HepG2 (cell line): ENCODE data around the gene HLF. TPM values are rescaled to one million over a fixed set of nuclear protein-coding genes. Genes with fewer than 3 reads are reported as not detected.
A peak's percentile ranks its signal among the peaks of the same experiment; 100 is the strongest.

Source experiments
- MED1 ChIP-seq: sonication (generic); formaldehyde crosslinking; IDR thresholded peaks from 2 replicates; pipeline ENCODE4 v1.4.0; 2020; ENCODE audit warnings: missing genetic modification reagents
- MXI1 ChIP-seq: IDR thresholded peaks from 3 replicates; pipeline ENCODE4 v1.6.1; 2012; ENCODE audit warnings: low read depth, low read length, inconsistent platforms, borderline replicate concordance
- POLR2A ChIP-seq, 2 experiments: IDR thresholded peaks; 2 replicates each; pipeline ENCODE4 v1.6.1; 2011; ENCODE audit warnings: low read depth in 2 of 2, low read length in 2 of 2, mild to moderate bottlenecking in 1 of 2, moderate library complexity in 1 of 2; ENCODE audit not compliant: insufficient read depth in 1 of 2
- RBFOX2 ChIP-seq: fragments of 200-400 bp; formaldehyde crosslinking; IDR thresholded peaks from 2 replicates; pipeline ENCODE4 v1.6.1; 2017; ENCODE audit warnings: low read depth, mild to moderate bottlenecking, low read length
- RCOR2 ChIP-seq: IDR thresholded peaks from 2 replicates; pipeline ENCODE4 v1.6.1; 2016; ENCODE audit warnings: missing biosample characterization, missing genetic modification reagents
- SAP130 ChIP-seq: IDR thresholded peaks from 2 replicates; pipeline ENCODE4 v1.6.1; 2016; ENCODE audit warnings: low read depth
- TAF1 ChIP-seq: sonication (generic); formaldehyde crosslinking; IDR thresholded peaks from 2 replicates; pipeline ENCODE4 v1.4.0; 2020; ENCODE audit warnings: missing genetic modification reagents
- TMF1 ChIP-seq: sonication (generic); formaldehyde crosslinking; IDR thresholded peaks from 2 replicates; pipeline ENCODE4 v1.8.1; 2022; ENCODE audit warnings: low read depth, missing genetic modification reagents
- ZBTB1 ChIP-seq: sonication (generic); formaldehyde crosslinking; IDR thresholded peaks from 2 replicates; pipeline ENCODE4 v1.4.0; 2020; ENCODE audit warnings: missing genetic modification reagents, borderline replicate concordance
- ZIK1 ChIP-seq: sonication (generic); formaldehyde crosslinking; IDR thresholded peaks from 2 replicates; pipeline ENCODE4 v1.5.0; 2020; ENCODE audit warnings: mild to moderate bottlenecking, low read depth, missing genetic modification reagents, borderline replicate concordance
- ZNF12 ChIP-seq: sonication (generic); formaldehyde crosslinking; IDR thresholded peaks from 2 replicates; pipeline ENCODE4 v1.5.0; 2020; ENCODE audit warnings: missing genetic modification reagents
- ZNF143 ChIP-seq: sonication (generic); formaldehyde crosslinking; IDR thresholded peaks from 2 replicates; pipeline ENCODE4 v1.4.0; 2020; ENCODE audit warnings: missing genetic modification reagents
- ZNF230 ChIP-seq: sonication (generic); formaldehyde crosslinking; IDR thresholded peaks from 2 replicates; pipeline ENCODE4 v1.4.0; 2020; ENCODE audit warnings: mild to moderate bottlenecking, missing genetic modification reagents
- ZNF260 ChIP-seq: sonication (generic); formaldehyde crosslinking; IDR thresholded peaks from 2 replicates; pipeline ENCODE4 v1.4.0; 2020; ENCODE audit warnings: missing genetic modification reagents, low read depth, mild to moderate bottlenecking, borderline replicate concordance
- ZNF44 ChIP-seq: sonication (generic); formaldehyde crosslinking; IDR thresholded peaks from 2 replicates; pipeline ENCODE4 v1.5.1; 2020; ENCODE audit warnings: mild to moderate bottlenecking, missing genetic modification reagents
- ZNF496 ChIP-seq: sonication (generic); formaldehyde crosslinking; IDR thresholded peaks from 2 replicates; pipeline ENCODE4 v1.8.1; 2023; ENCODE audit warnings: mild to moderate bottlenecking, moderate library complexity, missing genetic modification reagents; ENCODE audit not compliant: insufficient replicate concordance
- ZNF547 ChIP-seq: sonication (generic); formaldehyde crosslinking; IDR thresholded peaks from 2 replicates; pipeline ENCODE4 v1.5.1; 2020; ENCODE audit warnings: mild to moderate bottlenecking, missing genetic modification reagents
- ZNF562 ChIP-seq: sonication (generic); formaldehyde crosslinking; IDR thresholded peaks from 2 replicates; pipeline ENCODE4 v1.8.0; 2022; ENCODE audit warnings: missing genetic modification reagents, borderline replicate concordance
- ZNF570 ChIP-seq: sonication (generic); formaldehyde crosslinking; IDR thresholded peaks from 2 replicates; pipeline ENCODE4 v1.4.0; 2020; ENCODE audit warnings: mild to moderate bottlenecking, missing genetic modification reagents, borderline replicate concordance
- ZNF670 ChIP-seq: sonication (generic); formaldehyde crosslinking; IDR thresholded peaks from 2 replicates; pipeline ENCODE4 v1.8.0; 2022; ENCODE audit warnings: mild to moderate bottlenecking, missing genetic modification reagents, borderline replicate concordance
- ZNF766 ChIP-seq: sonication (generic); formaldehyde crosslinking; IDR thresholded peaks from 2 replicates; pipeline ENCODE4 v1.5.0; 2020; ENCODE audit warnings: missing genetic modification reagents, borderline replicate concordance
- ZNF772 ChIP-seq: sonication (generic); formaldehyde crosslinking; IDR thresholded peaks from 2 replicates; pipeline ENCODE4 v1.5.0; 2020; ENCODE audit warnings: mild to moderate bottlenecking, missing genetic modification reagents
- ZNF781 ChIP-seq: sonication (generic); formaldehyde crosslinking; IDR thresholded peaks from 2 replicates; pipeline ENCODE4 v1.5.1; 2020; ENCODE audit warnings: borderline replicate concordance, mild to moderate bottlenecking, missing genetic modification reagents; ENCODE audit errors: not compliant biosample characterization
- polyA plus RNA-seq, 8 experiments: library from polyadenylated mRNA; depleted of rRNA in 3 of 8; stranded (reverse) in 7 of 8; unstranded in 1 of 8; fragments of >200 nt; fragmentation: Illumina TruSeq in 4 of 8; extraction: Trizol in 4 of 8; gene quantifications; 2 replicates each; pipeline versions ENCODE4 v1.2.1 to v1.2.3, GENCODE V29; 2011 to 2016; ENCODE audit warnings: low read depth in 4 of 8, missing spikeins in 1 of 8, mixed read lengths in 1 of 8; ENCODE audit not compliant: insufficient read depth in 1 of 8
- total RNA-seq, 5 experiments: library from RNA; depleted of rRNA; stranded (reverse); fragments of >200 nt; fragmentation: Illumina TruSeq; extraction: Trizol; gene quantifications; 2 replicates each; pipeline ENCODE4 v1.2.3, GENCODE V29; 2016; ENCODE audit warnings: low read depth in 1 of 5
- TF ChIP-seq, protein P1 (sequence below): sonication (generic); formaldehyde crosslinking; IDR thresholded peaks from 2 replicates; pipeline ENCODE4 v1.8.0; 2022; ENCODE audit warnings: mild to moderate bottlenecking, missing genetic modification reagents, moderate library complexity
- TF ChIP-seq, protein P2 (sequence below): sonication (generic); formaldehyde crosslinking; conservative IDR thresholded peaks from 2 replicates; pipeline ENCODE4 v1.8.1; 2023; ENCODE audit warnings: missing genetic modification reagents
- TF ChIP-seq, protein P3 (sequence below): sonication (generic); formaldehyde crosslinking; IDR thresholded peaks from 2 replicates; pipeline ENCODE4 v1.5.1; 2020; ENCODE audit warnings: missing genetic modification reagents, mild to moderate bottlenecking, borderline replicate concordance

Gene HLF
- total and polyA plus RNA-seq, 2 of the 13 experiments (the other 11 are each of a cell fraction or from before 2014, with no cell fraction given) = 202 to 346 TPM

DNA sequence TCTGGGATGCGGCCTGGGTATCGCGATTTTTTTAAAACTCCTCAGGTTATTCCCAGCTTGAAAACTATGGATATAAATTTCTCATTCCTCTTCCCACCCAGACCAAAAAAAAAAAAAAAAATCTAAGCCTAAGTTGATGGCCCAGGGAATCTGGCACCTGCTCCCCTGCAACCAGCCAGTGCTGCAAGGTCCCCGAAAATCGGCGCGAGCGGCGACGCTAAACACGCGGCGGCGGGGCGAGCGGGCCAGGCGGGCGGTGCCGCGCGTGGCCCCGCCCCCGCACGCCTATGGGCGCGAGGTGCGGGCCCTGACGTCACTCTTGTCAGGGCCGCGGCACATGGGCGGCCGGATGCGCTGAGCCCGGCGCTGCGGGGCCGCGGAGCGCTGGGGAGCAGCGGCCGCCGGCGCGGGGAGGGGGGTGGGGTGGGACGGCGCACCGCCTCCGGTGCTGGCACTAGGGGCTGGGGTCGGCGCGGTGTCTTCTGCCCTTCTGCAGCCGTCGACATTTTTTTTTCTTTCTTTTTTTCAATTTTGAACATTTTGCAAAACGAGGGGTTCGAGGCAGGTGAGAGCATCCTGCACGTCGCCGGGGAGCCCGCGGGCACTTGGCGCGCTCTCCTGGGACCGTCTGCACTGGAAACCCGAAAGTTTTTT is at the start of gene HLF (continued):
- TF ChIP-seq, protein P1, sequence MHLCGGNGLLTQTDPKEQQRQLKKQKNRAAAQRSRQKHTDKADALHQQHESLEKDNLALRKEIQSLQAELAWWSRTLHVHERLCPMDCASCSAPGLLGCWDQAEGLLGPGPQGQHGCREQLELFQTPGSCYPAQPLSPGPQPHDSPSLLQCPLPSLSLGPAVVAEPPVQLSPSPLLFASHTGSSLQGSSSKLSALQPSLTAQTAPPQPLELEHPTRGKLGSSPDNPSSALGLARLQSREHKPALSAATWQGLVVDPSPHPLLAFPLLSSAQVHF (CRISPR knock-in tag) = no peak
- TF ChIP-seq, protein P2, sequence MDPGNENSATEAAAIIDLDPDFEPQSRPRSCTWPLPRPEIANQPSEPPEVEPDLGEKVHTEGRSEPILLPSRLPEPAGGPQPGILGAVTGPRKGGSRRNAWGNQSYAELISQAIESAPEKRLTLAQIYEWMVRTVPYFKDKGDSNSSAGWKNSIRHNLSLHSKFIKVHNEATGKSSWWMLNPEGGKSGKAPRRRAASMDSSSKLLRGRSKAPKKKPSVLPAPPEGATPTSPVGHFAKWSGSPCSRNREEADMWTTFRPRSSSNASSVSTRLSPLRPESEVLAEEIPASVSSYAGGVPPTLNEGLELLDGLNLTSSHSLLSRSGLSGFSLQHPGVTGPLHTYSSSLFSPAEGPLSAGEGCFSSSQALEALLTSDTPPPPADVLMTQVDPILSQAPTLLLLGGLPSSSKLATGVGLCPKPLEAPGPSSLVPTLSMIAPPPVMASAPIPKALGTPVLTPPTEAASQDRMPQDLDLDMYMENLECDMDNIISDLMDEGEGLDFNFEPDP (CRISPR knock-in tag) = no peak
- TF ChIP-seq SAP130 (CRISPR knock-in tag) (peak; percentile 91), TAF1 (CRISPR knock-in tag) (peak; percentile 59; the same call in 1 of the 2 replicates), ZNF670 (CRISPR knock-in tag) (no peak), ZNF766 (peak; percentile 74; the same call in 1 of the 2 replicates), TMF1 (CRISPR knock-in tag) (peak; percentile 51), ZNF772 (CRISPR knock-in tag) (no peak; the same call in 1 of the 2 replicates), RBFOX2 (no peak; the same call in 1 of the 2 replicates), MXI1 (peak; percentile 99), ZNF570 (CRISPR knock-in tag) (no peak), POLR2A (IDR thresholded peaks at IDR 0.05; ENCODE audit: insufficient read depth in 1 of 2, low read depth in 2 of 2, low read length in 2 of 2) (peak; percentile 50 to 87; a peak in 3 of 4 replicates), ZBTB1 (CRISPR knock-in tag) (no peak), ZNF260 (CRISPR knock-in tag) (no peak), ZNF781 (CRISPR knock-in tag) (no peak), MED1 (peak; percentile 83), ZNF44 (CRISPR knock-in tag) (no peak), ZNF12 (no peak), ZNF547 (CRISPR knock-in tag) (no peak; the same call in 1 of the 2 replicates), ZNF562 (CRISPR knock-in tag) (no peak), ZNF230 (CRISPR knock-in tag) (no peak), ZNF143 (CRISPR knock-in tag) (no peak), ZNF496 (CRISPR knock-in tag) (no peak), ZIK1 (CRISPR knock-in tag) (peak; percentile 93; the same call in 1 of the 2 replicates), RCOR2 (CRISPR knock-in tag) (no peak)
- TF ChIP-seq, protein P3, sequence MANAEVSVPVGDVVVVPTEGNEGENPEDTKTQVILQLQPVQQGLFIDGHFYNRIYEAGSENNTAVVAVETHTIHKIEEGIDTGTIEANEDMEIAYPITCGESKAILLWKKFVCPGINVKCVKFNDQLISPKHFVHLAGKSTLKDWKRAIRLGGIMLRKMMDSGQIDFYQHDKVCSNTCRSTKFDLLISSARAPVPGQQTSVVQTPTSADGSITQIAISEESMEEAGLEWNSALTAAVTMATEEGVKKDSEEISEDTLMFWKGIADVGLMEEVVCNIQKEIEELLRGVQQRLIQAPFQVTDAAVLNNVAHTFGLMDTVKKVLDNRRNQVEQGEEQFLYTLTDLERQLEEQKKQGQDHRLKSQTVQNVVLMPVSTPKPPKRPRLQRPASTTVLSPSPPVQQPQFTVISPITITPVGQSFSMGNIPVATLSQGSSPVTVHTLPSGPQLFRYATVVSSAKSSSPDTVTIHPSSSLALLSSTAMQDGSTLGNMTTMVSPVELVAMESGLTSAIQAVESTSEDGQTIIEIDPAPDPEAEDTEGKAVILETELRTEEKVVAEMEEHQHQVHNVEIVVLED = peak; percentile 43; the same call in 1 of the 2 replicates
